Astrocyte (in vitro differentiated cells and primary cell): ENCODE results near the gene WNT16. TPM values are rescaled to one million over a fixed set of nuclear protein-coding genes. Genes with fewer than 3 reads are reported as not detected.

Experiments
- DNase-seq: peaks from one replicate; pipeline ENCODE4 v3.0.0-alpha.2; 2010; ENCODE audit warnings: low read depth
- FAIRE-seq: peaks from 2 replicates; lab custom pipeline; 2011; peaks lifted over from hg19 to GRCh38; lab: Jason Lieb, UNC
- H2AFZ ChIP-seq: 2 replicates; pipeline ENCODE4 v1.6.0; 2012; ENCODE audit warnings: low read depth, low read length, inconsistent platforms
- H3K27ac ChIP-seq: 2 replicates; pipeline ENCODE4 v1.5.1; 2011; ENCODE audit warnings: low read depth, low read length, inconsistent platforms
- H3K27me3 ChIP-seq: 2 replicates; pipeline ENCODE4 v1.6.0; 2011; ENCODE audit warnings: low read length, inconsistent platforms; ENCODE audit not compliant: insufficient read depth
- H3K36me3 ChIP-seq: 2 replicates; pipeline ENCODE4 v1.5.1; 2011; ENCODE audit warnings: low read length, inconsistent platforms; ENCODE audit not compliant: insufficient read depth
- H3K4me1 ChIP-seq: 2 replicates; pipeline ENCODE4 v1.5.1; 2011; ENCODE audit warnings: low read length, inconsistent platforms; ENCODE audit not compliant: insufficient read depth
- H3K4me2 ChIP-seq: 2 replicates; pipeline ENCODE4 v1.6.0; 2012; ENCODE audit warnings: low read length, inconsistent platforms
- H3K4me3 ChIP-seq: 2 replicates; pipeline ENCODE4 v1.5.1; 2011; ENCODE audit warnings: low read depth, mild to moderate bottlenecking, low read length, inconsistent platforms; ENCODE audit not compliant: insufficient read depth
- H3K79me2 ChIP-seq: 2 replicates; pipeline ENCODE4 v1.6.0; 2012; ENCODE audit warnings: mild to moderate bottlenecking, low read length, inconsistent platforms; ENCODE audit not compliant: insufficient read depth
- H3K9ac ChIP-seq: 2 replicates; pipeline ENCODE4 v1.6.0; 2012; ENCODE audit warnings: mild to moderate bottlenecking, low read length, inconsistent platforms
- H3K9me3 ChIP-seq: 2 replicates; pipeline ENCODE4 v1.5.1; 2012; ENCODE audit warnings: low read depth, mild to moderate bottlenecking, low read length, inconsistent platforms; ENCODE audit not compliant: insufficient read depth
- H4K20me1 ChIP-seq: 2 replicates; pipeline ENCODE4 v1.6.0; 2012; ENCODE audit warnings: low read length, inconsistent platforms; ENCODE audit not compliant: insufficient read depth
- H3K27ac Mint-ChIP-seq: one replicate; pipeline ENCODE4 v1.8.0; 2021; ENCODE audit warnings: mild to moderate bottlenecking, mixed read lengths; ENCODE audit not compliant: unreplicated experiment
- H3K27me3 Mint-ChIP-seq: one replicate; pipeline ENCODE4 v1.8.0; 2021; ENCODE audit warnings: low read depth, mixed read lengths; ENCODE audit not compliant: unreplicated experiment
- H3K36me3 Mint-ChIP-seq: one replicate; pipeline ENCODE4 v1.8.0; 2021; ENCODE audit warnings: low read depth, mixed read lengths; ENCODE audit not compliant: unreplicated experiment
- H3K4me1 Mint-ChIP-seq: one replicate; pipeline ENCODE4 v1.8.0; 2021; ENCODE audit warnings: low read depth, mixed read lengths; ENCODE audit not compliant: unreplicated experiment
- H3K4me3 Mint-ChIP-seq: one replicate; pipeline ENCODE4 v1.8.0; 2021; ENCODE audit warnings: mild to moderate bottlenecking, moderate library complexity, mixed read lengths; ENCODE audit not compliant: unreplicated experiment
- H3K9me3 Mint-ChIP-seq: one replicate; pipeline ENCODE4 v1.8.0; 2021; ENCODE audit warnings: mild to moderate bottlenecking, mixed read lengths; ENCODE audit not compliant: unreplicated experiment
- CTCF ChIP-seq: IDR thresholded peaks from 2 replicates; pipeline ENCODE4 v1.5.1; 2011; ENCODE audit warnings: low read depth, mild to moderate bottlenecking, inconsistent platforms, low read length, moderate library complexity; ENCODE audit not compliant: insufficient read depth
- EZH2 ChIP-seq: IDR thresholded peaks from 2 replicates; pipeline ENCODE4 v1.6.1; 2012; ENCODE audit warnings: mild to moderate bottlenecking, low read length, inconsistent platforms; ENCODE audit not compliant: insufficient read depth
- total RNA-seq: library from RNA; stranded (reverse); gene quantifications from 2 replicates; pipeline ENCODE4 v1.2.1, GENCODE V29; 2021

WNT16 gene
- total RNA-seq, 1 donor from 2014 or later, result 0.07 TPM

GRCh38 chr7:121294448-121294992 is 34.3 kb upstream of the WNT16 start:
- H3K36me3 Mint-ChIP-seq, result no peaks in the 10 kb centered on the region
- no peak overlapping the region for H3K27ac Mint-ChIP-seq
- Histone ChIP-seq H3K4me1 (peaks cover 4% of the 10 kb centered on the region), H2AFZ (no peak overlapping the region), H3K36me3 (no peaks in the 10 kb centered on the region), H3K79me2 (no peaks in the 10 kb centered on the region), H3K27me3 (no peaks in the 10 kb centered on the region), H3K27ac (no peak overlapping the region), H4K20me1 (no peaks in the 10 kb centered on the region), H3K9ac (no peak overlapping the region), H3K9me3 (no peaks in the 10 kb centered on the region), H3K4me3 (no peak overlapping the region), H3K4me2 (no peak overlapping the region)
- no peak overlapping the region for H3K4me3 Mint-ChIP-seq
- H3K9me3 Mint-ChIP-seq, result peaks cover 3% of the 10 kb centered on the region
- H3K27me3 Mint-ChIP-seq, result no peaks in the 10 kb centered on the region
- no peak for FAIRE-seq
- no peaks in the 10 kb centered on the region for H3K4me1 Mint-ChIP-seq
- DNase-seq, result no peak
- TF ChIP-seq CTCF, result no peak
- no peak for TF ChIP-seq EZH2

GRCh38 chr7:121297843-121298242 is 31.0 kb upstream of the WNT16 start:
- TF ChIP-seq EZH2 (no peak), CTCF (no peak)
- H3K27ac ChIP-seq, result no peak overlapping the region
- peaks cover 11% of the 10 kb centered on the region for H3K4me1 Mint-ChIP-seq
- FAIRE-seq, result no peak
- DNase-seq, result no peak
- H3K27me3 Mint-ChIP-seq, result no peaks in the 10 kb centered on the region
- H3K4me3 ChIP-seq, result no peak overlapping the region
- H3K4me3 Mint-ChIP-seq, result no peak overlapping the region
- H3K79me2 ChIP-seq, result no peaks in the 10 kb centered on the region
- no peaks in the 10 kb centered on the region for H4K20me1 ChIP-seq
- H3K36me3 ChIP-seq, result no peaks in the 10 kb centered on the region
- H3K36me3 Mint-ChIP-seq, result no peaks in the 10 kb centered on the region
- no peak overlapping the region for H3K9ac ChIP-seq
- H3K27me3 ChIP-seq, result no peaks in the 10 kb centered on the region
- H2AFZ ChIP-seq, result no peak overlapping the region
- no peak overlapping the region for H3K4me2 ChIP-seq
- H3K9me3 Mint-ChIP-seq, result peaks cover 3% of the 10 kb centered on the region
- no peaks in the 10 kb centered on the region for H3K9me3 ChIP-seq
- no peak overlapping the region for H3K27ac Mint-ChIP-seq
- peaks cover 21% of the 10 kb centered on the region for H3K4me1 ChIP-seq

GRCh38 chr7:121298831-121299239 is 30.0 kb upstream of the WNT16 start:
- Histone ChIP-seq H4K20me1 (no peaks in the 10 kb centered on the region), H3K4me3 (no peak overlapping the region), H3K4me1 (peaks cover 21% of the 10 kb centered on the region), H2AFZ (no peak overlapping the region), H3K27me3 (no peaks in the 10 kb centered on the region), H3K4me2 (peak overlapping the region; percentile 4), H3K36me3 (no peaks in the 10 kb centered on the region), H3K9me3 (no peaks in the 10 kb centered on the region), H3K27ac (no peak overlapping the region), H3K79me2 (no peaks in the 10 kb centered on the region), H3K9ac (no peak overlapping the region)
- Mint-ChIP-seq H3K4me3 (no peak overlapping the region), H3K4me1 (peaks cover 11% of the 10 kb centered on the region), H3K9me3 (peaks cover 2% of the 10 kb centered on the region), H3K36me3 (no peaks in the 10 kb centered on the region), H3K27ac (no peak overlapping the region), H3K27me3 (no peaks in the 10 kb centered on the region)
- DNase-seq (no peak), FAIRE-seq (no peak)
- TF ChIP-seq CTCF (no peak), EZH2 (no peak)
